IMR-90 (cell line): Measurements from ENCODE around the gene FNIP2. TPM values are rescaled to one million over a fixed set of nuclear protein-coding genes. Genes with fewer than 3 reads are reported as not detected.
A peak's percentile ranks its signal among the peaks of the same experiment; 100 is the strongest.

ENCODE experiments used
- ATAC-seq: fragments of 200-7000 bp; cut with Tn5 transposase; 2 replicates; pipeline ENCODE4 v1.9.1; 2020; ENCODE audit warnings: low read depth, mild to moderate bottlenecking, moderate library complexity
- BruUV-seq: library from RNA; stranded (reverse); fragments of 400-500 nt; replicated peaks from 2 replicates; lab custom pipeline; 2021; lab: Mats Ljungman, UMichigan
- CTCF ChIA-PET: fragments of 300-600 bp; formaldehyde crosslinking; extraction: SDS; loops from one replicate; lab custom pipeline; 2021; ENCODE audit warnings: antibody characterized with exemption; lab: Yijun Ruan, JAX
- POLR2A ChIA-PET: fragments of 300-600 bp; sonication (Branson Sonifier 250); formaldehyde crosslinking; loops from one replicate; lab custom pipeline; 2022; ENCODE audit warnings: antibody characterized with exemption; ENCODE audit not compliant: unreplicated experiment; lab: Charles Lee
- DNase-seq: peaks from one replicate; pipeline ENCODE4 v3.0.0; 2013
- H2AFZ ChIP-seq: replicated peaks from 2 replicates; pipeline ENCODE3; 2013; ENCODE audit warnings: low read length, mild to moderate bottlenecking; ENCODE audit not compliant: poor library complexity
- H2AK5ac ChIP-seq: 2 replicates; pipeline ENCODE4 v1.6.1; 2013; ENCODE audit warnings: low read depth, low read length, inconsistent platforms
- H2AK9ac ChIP-seq: replicated peaks from 2 replicates; pipeline ENCODE3; 2013; ENCODE audit warnings: mild to moderate bottlenecking, low read depth, low read length, moderate library complexity; ENCODE audit not compliant: poor library complexity
- H2BK120ac ChIP-seq: 2 replicates; pipeline ENCODE4 v1.6.1; 2013; ENCODE audit warnings: low read depth, low read length, inconsistent platforms
- H2BK15ac ChIP-seq: 3 replicates; pipeline ENCODE4 v1.6.1; 2013; ENCODE audit warnings: low read depth, low read length, inconsistent platforms
- H2BK20ac ChIP-seq: 2 replicates; pipeline ENCODE4 v1.6.1; 2013; ENCODE audit warnings: low read depth, mild to moderate bottlenecking, inconsistent platforms, low read length, moderate library complexity
- H2BK5ac ChIP-seq: 2 replicates; pipeline ENCODE4 v1.6.1; 2013; ENCODE audit warnings: mild to moderate bottlenecking, low read depth, low read length, inconsistent platforms; ENCODE audit not compliant: poor library complexity, severe bottlenecking
- H3K14ac ChIP-seq: replicated peaks from 2 replicates; pipeline ENCODE4 v1.6.1; 2013; ENCODE audit warnings: low read depth, low read length, inconsistent platforms
- H3K18ac ChIP-seq: 2 replicates; pipeline ENCODE4 v1.6.1; 2013; ENCODE audit warnings: low read depth, low read length, control low read depth
- H3K23ac ChIP-seq: 2 replicates; pipeline ENCODE4 v1.6.1; 2013; ENCODE audit warnings: low read depth, low read length, inconsistent platforms
- H3K27ac ChIP-seq: 2 replicates; pipeline ENCODE4 v1.5.1; 2013; ENCODE audit warnings: mild to moderate bottlenecking, control low read depth, low read length; ENCODE audit not compliant: insufficient read depth
- H3K27me3 ChIP-seq: 2 replicates; pipeline ENCODE4 v1.6.1; 2013; ENCODE audit warnings: low read length; ENCODE audit not compliant: control insufficient read depth, insufficient read depth
- H3K36me3 ChIP-seq: 2 replicates; pipeline ENCODE4 v1.6.1; 2013; ENCODE audit warnings: low read length, mixed read lengths; ENCODE audit not compliant: control insufficient read depth, insufficient read depth
- H3K4ac ChIP-seq: 2 replicates; pipeline ENCODE4 v1.6.1; 2013; ENCODE audit warnings: low read depth, low read length, inconsistent platforms
- H3K4me1 ChIP-seq: 2 replicates; pipeline ENCODE4 v1.6.1; 2013; ENCODE audit warnings: low read length, mixed read lengths; ENCODE audit not compliant: control insufficient read depth, insufficient read depth
- H3K4me2 ChIP-seq: 2 replicates; pipeline ENCODE4 v1.6.1; 2013; ENCODE audit warnings: low read depth, mild to moderate bottlenecking, control low read depth, low read length, moderate library complexity
- H3K4me3 ChIP-seq: 2 replicates; pipeline ENCODE4 v1.5.1; 2013; ENCODE audit warnings: low read depth, mild to moderate bottlenecking, control low read depth, low read length, moderate library complexity; ENCODE audit not compliant: insufficient read depth
- H3K56ac ChIP-seq: 2 replicates; pipeline ENCODE4 v1.6.1; 2013; ENCODE audit warnings: low read length, inconsistent platforms; ENCODE audit not compliant: insufficient read depth; ENCODE audit errors: extremely low read depth
- H3K79me1 ChIP-seq, 2 experiments: 2 replicates each; pipeline ENCODE4 v1.6.1; 2013; ENCODE audit warnings: low read length in 2 of 2, inconsistent platforms in 1 of 2, low read depth in 1 of 2
- H3K9ac ChIP-seq: 2 replicates; pipeline ENCODE4 v1.6.1; 2013; ENCODE audit warnings: low read depth, low read length, control low read depth
- H3K9me1 ChIP-seq: 2 replicates; pipeline ENCODE4 v1.6.1; 2013; ENCODE audit warnings: low read length, inconsistent platforms; ENCODE audit not compliant: insufficient read depth
- H3K9me3 ChIP-seq: 2 replicates; pipeline ENCODE4 v1.6.1; 2013; ENCODE audit warnings: low read length; ENCODE audit not compliant: control insufficient read depth, insufficient read depth
- H4K20me1 ChIP-seq: 2 replicates; pipeline ENCODE4 v1.6.1; 2013; ENCODE audit warnings: low read length, inconsistent platforms; ENCODE audit not compliant: insufficient read depth
- H4K5ac ChIP-seq: 2 replicates; pipeline ENCODE4 v1.6.1; 2013; ENCODE audit warnings: mild to moderate bottlenecking, low read depth, low read length, control low read depth
- H4K8ac ChIP-seq, 2 experiments: 2 replicates each; pipeline ENCODE4 v1.6.1; 2013; ENCODE audit warnings: low read depth in 2 of 2, low read length in 2 of 2, control low read depth in 1 of 2, inconsistent platforms in 1 of 2
- H4K91ac ChIP-seq: 2 replicates; pipeline ENCODE4 v1.6.1; 2013; ENCODE audit warnings: low read depth, low read length, inconsistent platforms; ENCODE audit not compliant: insufficient read depth
- CEBPB ChIP-seq: IDR thresholded peaks from 2 replicates; pipeline ENCODE4 v1.6.1; 2012; ENCODE audit warnings: low read depth, low read length, improper control_type of control experiment
- CHD1 ChIP-seq: IDR thresholded peaks from 2 replicates; pipeline ENCODE4 v1.6.1; 2012; ENCODE audit warnings: low read depth, low read length, improper control_type of control experiment
- MAFK ChIP-seq: IDR thresholded peaks from 2 replicates; pipeline ENCODE4 v1.6.1; 2012; ENCODE audit warnings: low read depth, low read length, improper control_type of control experiment
- MAZ ChIP-seq: IDR thresholded peaks from 2 replicates; pipeline ENCODE4 v1.6.1; 2012; ENCODE audit warnings: low read depth, mild to moderate bottlenecking, low read length, improper control_type of control experiment, moderate library complexity, borderline replicate concordance
- MXI1 ChIP-seq: IDR thresholded peaks from 2 replicates; pipeline ENCODE4 v1.6.1; 2012; ENCODE audit warnings: low read depth, mild to moderate bottlenecking, low read length, moderate library complexity, borderline replicate concordance
- WGBS, 2 experiments: methylation state at CpG; one replicate each; pipeline versions ENCODE4 v1.1.5 to v1.1.7; 2013; ENCODE audit warnings: missing lambda C conversion rate in 2 of 2; ENCODE audit not compliant: insufficient read length in 1 of 2; ENCODE audit errors: extremely low coverage in 2 of 2; 5-methylcytosine and 5-hydroxymethylcytosine counted together
- dilution Hi-C: fragments of 300-500 bp; cut with HindIII; formaldehyde crosslinking; loops from one replicate; pipeline ENCODE4 v1.14.3; 2018; ENCODE audit warnings: low sequenced_read_pairs; ENCODE audit not compliant: unreplicated experiment
- in situ Hi-C: fragments of 300-500 bp; cut with MboI; formaldehyde crosslinking; loops from 3 replicates; pipeline ENCODE4 v1.14.3; 2019; ENCODE audit warnings: low sequenced_read_pairs, inconsistent platforms, mixed read lengths
- intact Hi-C: fragments of 100-400 bp; cut with micrococcal nuclease; formaldehyde crosslinking; loops from 2 replicates; pipeline ENCODE4 v1.10.0; 2022
- polyA plus RNA-seq, 3 experiments: library from polyadenylated mRNA; depleted of rRNA; stranded (reverse); fragments of >200 nt; gene quantifications; 2 replicates each; pipeline ENCODE4 v1.2.3, GENCODE V29; 2012; ENCODE audit warnings: low replicate concordance in 1 of 3
- total RNA-seq: library from RNA; depleted of rRNA; stranded (reverse); fragments of >200 nt; gene quantifications from 2 replicates; pipeline ENCODE4 v1.2.3, GENCODE V29; 2012

FNIP2 gene
- total and polyA plus RNA-seq, 2 of the 4 experiments (the other 2 are of a cell fraction): 4.7 to 24.6 TPM

DNA sequence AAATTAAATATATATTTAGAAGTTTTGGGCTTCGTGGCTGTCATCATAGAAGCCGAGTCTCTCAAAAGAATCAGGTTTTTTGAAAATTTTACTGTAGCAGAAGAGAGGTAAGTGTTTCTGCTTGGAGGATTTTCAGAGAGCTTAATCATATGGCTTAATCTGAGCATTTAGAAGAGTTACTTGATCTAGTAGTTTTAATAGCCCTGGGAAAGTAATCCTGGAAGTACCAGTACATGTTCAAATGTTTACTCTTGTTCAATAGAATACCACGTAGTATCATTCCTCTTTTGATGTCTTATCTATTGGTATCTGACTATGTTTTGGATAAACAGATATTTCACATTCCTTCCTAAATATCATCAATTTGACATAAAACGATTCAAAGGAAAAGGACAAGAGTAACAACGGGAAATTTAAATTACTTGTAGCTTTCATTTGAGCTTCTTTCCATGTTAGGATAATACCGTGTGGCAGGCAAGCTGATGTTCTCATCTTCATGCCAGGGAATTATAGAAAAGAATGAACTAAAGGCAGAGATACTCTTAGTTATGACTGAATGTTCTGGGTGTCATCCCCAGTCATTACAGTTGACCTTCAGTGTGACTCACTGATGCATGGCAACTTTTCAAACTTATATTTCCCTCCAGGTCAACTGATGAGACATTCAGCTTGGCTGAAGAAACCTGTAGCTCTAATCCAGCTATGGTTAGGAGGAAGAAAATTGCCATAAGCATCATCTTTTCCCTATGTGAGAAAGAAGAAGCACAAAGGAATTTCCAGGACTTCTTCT, 89.8 kb downstream of the FNIP2 start (continued):
- no peak for TF ChIP-seq MAFK

DNA sequence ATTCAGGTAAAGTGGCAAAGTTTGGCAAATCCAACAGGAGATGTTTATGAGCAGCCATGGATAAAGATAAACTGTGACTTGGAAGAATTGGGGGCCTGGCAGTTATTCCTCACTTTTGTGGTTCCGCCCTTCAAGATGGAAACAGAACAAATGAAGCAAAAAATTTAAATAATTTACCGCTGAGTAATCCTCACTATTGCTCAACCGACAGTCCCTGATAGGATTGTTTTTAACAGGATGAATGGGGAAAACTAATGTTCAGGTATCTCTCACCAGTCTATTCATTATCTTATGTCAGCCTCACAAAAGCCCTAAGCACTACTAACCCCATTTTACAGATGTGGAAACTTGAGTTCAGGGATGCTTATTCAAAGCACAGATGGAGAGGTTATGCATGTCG, 90.8 kb downstream of the FNIP2 start:
- Histone ChIP-seq H2AK9ac (no peak overlapping the region), H3K56ac (no peak overlapping the region), H3K18ac (no peak overlapping the region; the same call in 1 of the 2 replicates), H4K8ac (no peak overlapping the region), H3K9me1 (no peaks in the 10 kb centered on the region), H3K4me3 (no peak overlapping the region), H2AK5ac (no peak overlapping the region), H3K79me1 (no peaks in the 10 kb centered on the region), H2AFZ (no peak overlapping the region), H3K14ac (no peak overlapping the region), H4K5ac (no peak overlapping the region), H2BK120ac (no peak overlapping the region), H3K27ac (no peak overlapping the region), H3K4me2 (no peak overlapping the region), H3K23ac (no peak overlapping the region), H3K4ac (no peak overlapping the region), H3K9ac (no peak overlapping the region), H3K36me3 (peaks cover 13% of the 10 kb centered on the region), H3K4me1 (no peaks in the 10 kb centered on the region), H4K91ac (no peak overlapping the region), H2BK5ac (no peak overlapping the region), H3K9me3 (no peaks in the 10 kb centered on the region), H4K20me1 (no peaks in the 10 kb centered on the region), H2BK15ac (no peak overlapping the region), H3K27me3 (no peaks in the 10 kb centered on the region), H2BK20ac (no peak overlapping the region)
- in situ Hi-C loops (loop anchor here (5.0 kb wide), 3 partner anchors 318 to 588 kb away; no protein-coding TSS in a partner anchor), dilution Hi-C loops (no loop called here), intact Hi-C loops (loop anchor here (10.0 kb wide), 1 partner anchor 505 kb away; no protein-coding TSS in a partner anchor)
- POLR2A ChIA-PET: no interaction called here
- CTCF ChIA-PET: no interaction called here
- no TSS peak for BruUV-seq
- no peak for DNase-seq
- no peak for TF ChIP-seq MAZ
- no peak for TF ChIP-seq CHD1
- TF ChIP-seq MXI1: no peak
- peak; percentile 39; the same call in 1 of the 2 replicates for TF ChIP-seq CEBPB
- no peak for ATAC-seq
- WGBS, 2 experiments: no CpG with 5 or more reads among the region's 4 CpGs
